ENCODE results near the gene BCAP31.
"Not testable (repeated sequence)": the region's sequence is repeated elsewhere in the genome, so short reads cannot be mapped to it uniquely, and the experiment has no call there.

BCAP31 gene

DNA sequence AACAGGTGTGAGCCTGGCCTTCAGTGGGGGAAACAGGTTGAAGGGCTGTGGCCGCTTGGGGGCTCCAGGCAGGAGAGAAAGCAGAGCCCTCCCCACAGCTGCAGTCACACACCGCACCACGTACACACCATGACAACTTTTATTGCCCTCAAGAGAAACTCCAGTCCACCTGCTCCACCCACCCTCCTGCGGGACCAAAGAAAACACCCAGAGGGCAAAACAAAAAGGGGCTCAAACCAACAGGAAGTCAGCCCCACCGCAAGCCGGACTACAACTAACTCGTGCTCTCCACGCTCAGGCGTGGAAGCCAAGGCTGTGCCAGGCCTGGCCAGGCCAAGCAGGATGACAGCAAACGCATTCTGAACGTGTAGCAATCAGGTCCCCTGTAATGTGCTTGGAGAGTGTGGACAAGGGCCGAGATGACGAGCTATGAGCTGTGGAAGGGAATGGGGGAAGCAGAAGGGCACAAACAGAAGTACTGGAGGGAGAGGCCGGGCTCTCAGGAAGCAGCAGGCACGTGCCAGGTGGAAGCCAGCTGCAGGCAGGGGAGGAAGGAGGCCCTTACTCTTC is 23.7 kb downstream of the BCAP31 start:
- in situ Hi-C loops (cut with MboI; ENCODE audit: low pct_unique_long_range_greater_than_20kb, low sequenced_read_pairs), result no loop called here
- no peak for DNase-seq

DNA sequence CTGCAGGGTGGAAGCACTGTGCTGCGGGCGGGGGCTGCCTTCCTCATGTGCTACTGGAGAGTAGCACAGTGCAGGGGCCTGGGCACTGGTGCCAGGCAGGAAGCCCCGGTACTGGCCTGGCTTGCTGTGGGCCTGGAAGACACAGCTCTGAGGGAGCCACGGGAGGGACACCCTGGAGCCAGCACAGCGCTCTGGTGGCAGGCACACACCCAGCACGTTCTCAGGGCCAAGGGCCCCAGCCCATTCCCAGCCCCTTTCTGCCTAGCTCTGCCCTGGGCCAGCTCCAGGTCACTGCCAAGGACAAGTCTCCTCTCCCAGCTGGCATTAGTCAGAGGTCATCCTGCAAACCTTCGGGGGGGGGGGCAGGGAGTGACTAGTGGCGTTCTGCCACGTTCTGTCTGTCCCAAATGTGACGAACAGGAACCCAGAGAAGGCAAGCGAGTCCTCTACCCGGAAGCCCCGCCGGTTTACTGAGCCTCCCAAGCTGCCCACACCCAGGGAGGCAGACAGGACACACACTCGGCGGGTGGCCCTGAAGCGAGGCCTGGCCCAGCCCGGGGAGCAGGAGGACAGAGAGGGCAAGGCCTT is 24.3 kb downstream of the BCAP31 start:
- DNase-seq; in situ Hi-C loops (cut with MboI; ENCODE audit: low pct_unique_long_range_greater_than_20kb, low sequenced_read_pairs): not testable (repeated sequence)

DNA sequence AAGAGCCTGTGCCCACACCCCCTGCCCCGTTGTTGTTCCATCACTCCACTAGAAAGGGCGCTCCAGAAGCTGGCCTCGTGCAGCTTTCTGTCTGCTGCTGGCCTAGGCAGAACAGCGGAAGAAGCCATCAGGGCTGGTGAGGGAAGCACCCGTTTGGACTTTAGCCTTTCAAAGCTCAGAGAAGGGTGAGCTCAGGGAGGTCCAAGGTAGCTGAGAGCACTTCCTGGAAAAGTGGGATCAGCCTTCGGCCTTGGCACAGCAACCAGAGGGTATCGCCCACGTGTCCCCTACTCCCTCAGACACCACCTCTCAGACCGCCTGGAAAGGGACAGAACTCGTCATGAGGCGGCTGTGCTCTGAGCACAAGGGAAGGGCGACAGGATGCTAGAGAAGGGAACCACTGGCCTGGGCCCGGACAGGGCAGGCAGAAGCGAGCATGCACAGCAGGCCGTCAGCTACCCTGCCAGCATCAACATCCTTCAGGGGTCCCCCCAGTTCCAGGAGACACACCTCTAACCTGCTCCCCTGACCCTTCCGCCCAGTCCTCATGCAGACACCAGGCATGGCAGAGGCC is 24.9 kb downstream of the BCAP31 start:
- DNase-seq; in situ Hi-C loops (cut with MboI; ENCODE audit: low pct_unique_long_range_greater_than_20kb, low sequenced_read_pairs): not testable (repeated sequence)

DNA sequence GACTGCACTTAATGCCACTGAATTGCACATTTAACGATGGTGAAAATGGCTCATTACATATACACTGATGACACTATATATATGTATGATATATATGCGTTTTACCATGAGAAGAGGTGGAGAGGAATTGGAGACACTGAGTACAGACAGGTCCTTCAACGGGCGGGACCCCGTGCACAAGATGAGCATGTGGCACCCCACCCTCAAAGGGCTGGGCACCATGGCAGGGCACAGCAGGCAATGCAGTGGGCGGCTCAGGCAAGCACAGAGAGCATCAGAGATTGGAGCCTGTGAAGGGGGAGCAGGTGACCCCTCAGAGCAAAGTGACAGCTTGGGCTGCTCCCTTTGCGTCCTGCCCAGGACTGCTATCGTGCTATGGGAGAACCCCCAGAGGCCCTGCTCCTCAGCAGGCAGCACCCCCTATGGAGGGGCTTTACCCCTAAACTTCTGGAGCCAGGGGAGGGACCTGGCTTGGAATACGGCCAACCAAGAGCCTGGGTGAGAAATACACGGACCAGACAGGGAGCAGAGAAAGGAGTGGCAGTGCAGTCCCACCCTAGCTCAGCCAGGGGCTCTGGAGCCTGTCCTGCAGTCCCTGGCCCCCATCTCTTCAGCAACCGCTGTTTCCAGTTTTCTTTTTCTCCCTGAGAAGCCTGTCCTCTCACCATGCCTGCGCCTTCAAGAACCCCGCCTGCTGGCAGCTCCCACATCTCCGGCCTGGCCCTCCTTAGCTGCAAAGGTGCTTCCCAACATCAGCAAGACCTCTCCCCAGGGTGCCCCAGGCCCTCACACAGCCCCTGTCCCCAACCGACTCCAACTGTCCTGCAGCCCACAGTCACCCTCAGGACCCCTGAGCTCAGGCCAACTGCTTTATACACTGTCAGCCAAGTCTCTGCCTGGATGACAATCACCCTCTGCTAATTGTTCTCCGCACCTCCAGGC is 26.0 kb downstream of the BCAP31 start:
- no peak for DNase-seq
- in situ Hi-C loops (cut with MboI; ENCODE audit: low pct_unique_long_range_greater_than_20kb, low sequenced_read_pairs), result no loop called here

DNA sequence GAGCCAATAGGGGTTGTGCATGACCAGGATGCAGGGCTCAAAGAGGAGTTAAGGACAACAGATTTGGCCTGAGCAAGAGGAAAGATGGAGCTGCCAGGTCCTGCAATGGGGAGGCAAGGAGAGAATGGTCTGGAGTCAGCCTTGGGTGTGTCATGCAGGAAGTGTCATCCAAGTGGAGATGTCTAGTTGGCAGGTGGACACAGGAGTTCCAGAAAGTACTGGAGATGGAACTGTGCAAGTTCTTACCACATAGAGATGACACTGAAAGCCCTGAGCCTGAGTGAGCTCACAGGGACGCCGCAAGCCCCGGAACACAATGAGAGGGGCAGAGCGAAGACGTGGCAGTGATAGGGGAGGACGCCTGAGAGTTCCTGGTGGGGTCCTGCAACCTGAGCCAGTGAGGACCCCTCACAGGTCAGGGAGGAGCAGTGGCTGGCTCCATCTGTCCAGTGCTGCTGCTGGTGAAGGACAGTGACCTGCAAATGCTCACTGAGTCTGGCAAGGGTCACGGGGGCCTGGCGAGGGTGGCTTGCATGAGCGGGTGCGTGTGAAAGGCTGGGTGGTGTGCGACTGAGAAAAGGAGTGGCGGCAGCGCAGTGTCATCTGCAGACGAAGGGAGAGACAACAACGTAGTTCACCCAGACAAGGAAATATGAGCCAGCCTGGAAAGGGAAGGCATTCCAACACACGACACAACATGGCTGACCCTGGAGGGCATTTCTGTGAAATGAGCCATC is 27.0 kb downstream of the BCAP31 start:
- DNase-seq; in situ Hi-C loops (cut with MboI; ENCODE audit: low pct_unique_long_range_greater_than_20kb, low sequenced_read_pairs): not testable (repeated sequence)

DNA sequence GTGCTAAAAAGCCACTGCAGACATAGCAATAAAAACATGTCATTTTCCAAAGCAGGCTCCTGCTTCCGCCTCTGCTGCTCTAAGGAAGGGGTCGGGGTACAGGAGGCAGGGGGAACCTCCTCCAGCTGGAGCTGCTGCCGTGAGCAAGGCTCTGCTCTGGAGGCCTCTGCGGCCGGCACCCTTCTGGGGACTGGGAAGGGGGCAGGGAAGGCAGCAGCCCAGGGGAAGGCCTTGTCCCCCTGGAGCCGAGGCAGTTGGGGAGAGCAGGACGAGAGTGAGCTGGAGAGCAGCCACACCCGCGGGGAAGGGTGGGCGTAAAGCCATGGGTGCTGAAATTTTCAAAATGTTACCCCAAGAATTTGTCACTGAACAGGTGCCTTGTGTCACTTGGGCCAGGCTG is 27.6 kb downstream of the BCAP31 start:
- DNase-seq; in situ Hi-C loops (cut with MboI; ENCODE audit: low pct_unique_long_range_greater_than_20kb, low sequenced_read_pairs): not testable (repeated sequence)

DNA sequence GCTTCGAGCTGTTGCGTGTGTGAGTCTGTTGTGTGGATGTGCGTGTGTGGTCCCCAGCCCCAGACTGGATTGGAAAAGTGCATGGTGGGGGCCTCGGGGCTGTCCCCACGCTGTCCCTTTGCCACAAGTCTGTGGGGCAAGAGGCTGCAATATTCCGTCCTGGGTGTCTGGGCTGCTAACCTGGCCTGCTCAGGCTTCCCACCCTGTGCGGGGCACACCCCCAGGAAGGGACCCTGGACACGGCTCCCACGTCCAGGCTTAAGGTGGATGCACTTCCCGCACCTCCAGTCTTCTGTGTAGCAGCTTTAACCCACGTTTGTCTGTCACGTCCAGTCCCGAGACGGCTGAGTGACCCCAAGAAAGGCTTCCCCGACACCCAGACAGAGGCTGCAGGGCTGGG is 28.1 kb downstream of the BCAP31 start:
- in situ Hi-C loops (cut with MboI; ENCODE audit: low pct_unique_long_range_greater_than_20kb, low sequenced_read_pairs), result no loop called here

DNA sequence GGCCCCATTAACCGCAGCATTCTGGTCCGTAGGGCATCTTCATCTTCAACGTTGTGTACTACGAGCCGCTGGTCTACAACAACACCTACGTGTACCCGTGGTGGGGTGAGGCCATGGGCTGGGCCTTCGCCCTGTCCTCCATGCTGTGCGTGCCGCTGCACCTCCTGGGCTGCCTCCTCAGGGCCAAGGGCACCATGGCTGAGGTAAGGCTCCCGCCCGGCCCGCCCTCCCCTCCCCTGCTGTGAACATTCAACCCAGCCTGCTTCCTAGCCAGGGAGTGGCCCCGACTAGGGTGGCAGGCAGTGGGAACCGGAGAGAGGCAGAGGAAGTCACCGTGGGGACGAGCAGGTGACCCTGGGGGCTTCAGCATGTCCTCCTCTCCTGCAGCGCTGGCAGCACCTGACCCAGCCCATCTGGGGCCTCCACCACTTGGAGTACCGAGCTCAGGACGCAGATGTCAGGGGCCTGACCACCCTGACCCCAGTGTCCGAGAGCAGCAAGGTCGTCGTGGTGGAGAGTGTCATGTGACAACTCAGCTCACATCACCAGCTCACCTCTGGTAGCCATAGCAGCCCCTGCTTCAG is 29.4 kb downstream of the BCAP31 start:
- in situ Hi-C loops (cut with MboI; ENCODE audit: low pct_unique_long_range_greater_than_20kb, low sequenced_read_pairs), result no loop called here
- DNase-seq, result no peak

More for the DNA sequence above, 28.1 kb downstream of the BCAP31 start:
- no peak for DNase-seq

DNA sequence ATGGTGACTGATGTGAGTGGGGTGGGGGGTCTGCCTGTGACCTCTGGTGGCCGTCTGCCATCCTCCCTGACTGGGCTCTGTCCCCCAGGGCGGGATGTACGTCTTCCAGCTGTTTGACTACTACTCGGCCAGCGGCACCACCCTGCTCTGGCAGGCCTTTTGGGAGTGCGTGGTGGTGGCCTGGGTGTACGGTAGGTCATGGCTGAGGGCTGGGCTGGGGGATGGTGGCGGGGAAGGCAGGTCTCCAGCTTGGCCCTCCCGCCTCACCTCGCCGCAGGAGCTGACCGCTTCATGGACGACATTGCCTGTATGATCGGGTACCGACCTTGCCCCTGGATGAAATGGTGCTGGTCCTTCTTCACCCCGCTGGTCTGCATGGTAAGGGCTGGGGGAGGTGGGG is 29.9 kb downstream of the BCAP31 start:
- DNase-seq; in situ Hi-C loops (cut with MboI; ENCODE audit: low pct_unique_long_range_greater_than_20kb, low sequenced_read_pairs): not testable (repeated sequence)

DNA sequence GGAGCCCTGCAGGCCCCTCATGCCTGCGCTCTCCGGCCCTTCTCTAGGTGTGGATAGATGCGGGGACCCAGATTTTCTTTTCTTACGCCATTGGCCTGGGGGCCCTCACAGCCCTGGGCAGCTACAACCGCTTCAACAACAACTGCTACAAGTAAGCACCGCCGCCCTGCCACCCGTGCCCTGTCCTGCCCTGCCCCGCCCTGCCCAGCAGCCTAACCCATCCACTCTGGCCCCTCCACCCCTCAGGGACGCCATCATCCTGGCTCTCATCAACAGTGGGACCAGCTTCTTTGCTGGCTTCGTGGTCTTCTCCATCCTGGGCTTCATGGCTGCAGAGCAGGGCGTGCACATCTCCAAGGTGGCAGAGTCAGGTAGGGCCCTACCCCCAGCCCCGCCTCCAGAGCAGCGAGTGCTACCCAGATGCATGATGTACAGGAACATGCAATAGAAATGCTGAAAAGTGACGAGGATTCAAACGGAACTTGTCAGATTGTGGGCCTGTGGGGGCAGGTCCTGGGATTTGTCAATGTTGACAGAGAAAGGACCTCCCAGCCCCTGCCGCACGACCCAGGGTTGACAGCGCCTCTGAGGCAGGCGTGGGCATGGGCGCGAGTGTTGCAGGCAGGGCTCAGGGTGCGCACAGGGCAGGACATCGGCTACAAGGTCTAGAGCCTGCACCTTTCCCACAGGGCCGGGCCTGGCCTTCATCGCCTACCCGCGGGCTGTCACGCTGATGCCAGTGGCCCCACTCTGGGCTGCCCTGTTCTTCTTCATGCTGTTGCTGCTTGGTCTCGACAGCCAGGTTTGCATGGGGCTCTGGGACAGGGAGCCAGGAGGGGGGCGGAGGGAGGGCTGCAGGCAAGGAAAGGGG is 30.7 kb downstream of the BCAP31 start:
- in situ Hi-C loops (cut with MboI; ENCODE audit: low pct_unique_long_range_greater_than_20kb, low sequenced_read_pairs), result no loop called here
- DNase-seq, result no peak

DNA sequence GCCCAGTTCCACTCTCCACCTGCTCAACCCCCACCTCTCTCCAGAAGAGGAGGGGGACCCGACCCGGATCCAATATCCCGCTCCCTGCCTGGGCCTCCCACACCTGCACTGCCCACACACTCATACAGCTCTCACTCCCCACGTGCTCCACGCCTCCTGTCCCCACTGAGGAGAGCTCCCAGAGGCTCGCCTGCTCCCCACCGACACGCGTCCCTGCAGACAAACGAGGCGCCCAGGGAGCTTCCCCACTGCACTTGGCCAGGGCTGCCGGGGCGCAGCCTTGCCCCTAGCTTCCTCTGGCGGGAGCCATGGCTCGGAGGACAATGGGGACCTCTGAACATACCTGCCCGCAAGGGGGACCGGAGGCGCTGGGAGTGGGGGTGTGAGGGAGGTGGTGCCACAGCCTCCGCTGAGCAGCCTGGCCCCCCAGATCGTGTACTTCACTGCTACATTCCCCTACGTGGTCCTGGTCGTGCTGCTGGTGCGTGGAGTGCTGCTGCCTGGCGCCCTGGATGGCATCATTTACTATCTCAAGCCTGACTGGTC is 31.5 kb downstream of the BCAP31 start:
- no peak for DNase-seq
- in situ Hi-C loops (cut with MboI; ENCODE audit: low pct_unique_long_range_greater_than_20kb, low sequenced_read_pairs), result no loop called here

DNA sequence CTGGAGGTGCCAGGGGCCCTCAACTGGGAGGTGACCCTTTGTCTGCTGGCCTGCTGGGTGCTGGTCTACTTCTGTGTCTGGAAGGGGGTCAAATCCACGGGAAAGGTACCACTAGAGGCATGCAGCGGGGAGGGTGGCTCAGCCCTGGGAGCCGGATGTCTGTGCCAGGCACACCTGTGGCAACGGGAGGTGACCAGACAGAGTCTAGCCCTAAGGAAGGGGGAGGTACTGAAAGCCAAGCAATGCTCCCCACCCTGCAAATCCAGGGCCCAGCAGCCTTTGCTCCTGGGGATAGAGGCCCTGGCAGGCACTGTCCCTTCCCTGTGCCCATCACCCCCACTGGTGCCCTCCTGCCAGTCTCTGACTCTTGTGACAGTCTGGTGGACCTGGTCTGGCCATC is 32.2 kb downstream of the BCAP31 start:
- in situ Hi-C loops (cut with MboI; ENCODE audit: low pct_unique_long_range_greater_than_20kb, low sequenced_read_pairs), result no loop called here
- DNase-seq, result no peak

DNA sequence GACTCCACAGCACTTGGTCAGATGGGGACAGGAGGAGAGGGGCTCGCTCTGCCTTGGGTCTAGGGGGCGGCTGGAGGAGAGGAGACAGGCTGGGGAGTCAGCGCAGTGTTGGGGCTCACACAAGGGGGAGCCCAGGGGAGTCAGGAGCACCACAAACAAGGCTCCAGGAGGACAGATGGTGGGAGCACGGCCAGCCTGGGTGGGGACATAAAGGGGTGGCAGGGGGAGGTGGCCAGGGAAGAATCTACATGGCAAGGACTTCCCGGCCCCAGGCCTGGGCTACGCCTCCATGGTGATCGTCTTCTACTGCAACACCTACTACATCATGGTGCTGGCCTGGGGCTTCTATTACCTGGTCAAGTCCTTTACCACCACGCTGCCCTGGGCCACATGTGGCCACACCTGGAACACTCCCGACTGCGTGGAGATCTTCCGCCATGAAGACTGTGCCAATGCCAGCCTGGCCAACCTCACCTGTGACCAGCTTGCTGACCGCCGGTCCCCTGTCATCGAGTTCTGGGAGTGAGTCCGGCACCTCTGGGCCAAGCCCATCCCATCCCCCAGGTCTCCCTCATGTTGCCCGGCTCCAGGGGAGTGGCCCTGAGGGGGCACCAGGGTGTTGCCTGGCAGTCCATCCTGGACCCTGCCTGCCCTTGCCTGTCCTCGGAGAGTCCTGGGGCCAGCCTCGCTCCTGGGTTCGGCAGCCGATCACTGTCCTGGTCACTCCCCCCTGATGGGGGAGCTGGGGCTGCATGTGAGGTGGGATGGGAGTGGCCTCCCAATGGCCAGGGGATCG is 33.0 kb downstream of the BCAP31 start:
- in situ Hi-C loops (cut with MboI; ENCODE audit: low pct_unique_long_range_greater_than_20kb, low sequenced_read_pairs); DNase-seq: not testable (repeated sequence)

DNA sequence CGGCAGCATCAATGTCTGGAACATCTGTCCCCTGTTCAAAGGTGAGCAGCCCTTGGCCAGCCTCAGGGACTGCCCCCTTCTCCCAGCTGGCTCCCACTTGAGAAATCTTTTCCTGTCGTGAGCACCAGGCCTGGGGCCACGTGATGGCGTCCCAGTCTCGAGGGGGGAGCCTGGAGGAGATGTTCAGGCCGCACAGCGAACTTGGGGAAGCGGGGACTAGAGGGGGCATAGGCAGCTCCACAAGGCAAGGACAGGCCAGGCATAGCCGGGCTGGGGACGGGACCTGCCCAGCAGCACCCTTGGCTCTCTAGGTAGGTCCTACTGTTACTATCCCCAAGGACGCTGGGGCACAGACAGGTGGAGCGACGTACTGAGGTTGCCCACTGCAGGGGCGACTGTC is 33.7 kb downstream of the BCAP31 start:
- in situ Hi-C loops (cut with MboI; ENCODE audit: low pct_unique_long_range_greater_than_20kb, low sequenced_read_pairs), result no loop called here
- DNase-seq, result no peak

DNA sequence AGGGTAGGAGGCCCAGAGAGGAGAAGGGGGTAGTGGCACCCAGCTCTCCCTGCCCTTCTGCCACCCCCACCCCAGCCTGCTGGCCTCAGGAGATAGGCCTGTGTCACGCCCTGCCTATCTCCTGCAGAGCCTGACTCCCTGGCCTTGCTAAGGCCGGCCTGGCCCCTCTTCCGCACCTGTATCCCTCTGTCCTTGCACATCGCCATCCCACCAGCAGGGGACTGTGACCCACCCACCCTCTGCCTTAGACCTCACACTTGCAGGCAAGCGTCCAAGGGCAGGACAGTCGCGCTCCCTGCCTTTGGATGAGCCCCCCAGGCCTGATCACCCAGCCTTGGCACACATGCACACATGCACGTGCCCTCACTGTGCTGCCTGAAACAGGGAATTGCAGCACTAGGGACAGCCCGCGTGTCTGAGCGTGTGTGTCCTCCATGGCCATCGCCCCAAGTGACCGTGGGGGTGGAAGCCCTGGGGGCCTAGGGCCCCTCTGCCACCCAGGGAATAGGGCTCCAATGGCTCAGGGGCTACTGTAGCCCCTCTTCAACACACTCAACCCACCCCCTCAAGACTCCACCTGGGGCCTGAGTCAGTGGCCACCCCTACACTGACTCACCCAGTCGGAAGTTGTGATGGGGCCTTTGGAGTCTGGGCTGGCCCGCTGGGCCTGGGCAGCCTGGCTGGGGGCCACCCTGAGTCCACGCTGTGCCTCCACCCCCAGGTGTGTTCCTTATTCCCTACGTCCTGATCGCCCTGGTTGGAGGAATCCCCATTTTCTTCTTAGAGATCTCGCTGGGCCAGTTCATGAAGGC is 34.3 kb downstream of the BCAP31 start:
- DNase-seq, result no peak
- in situ Hi-C loops (cut with MboI; ENCODE audit: low pct_unique_long_range_greater_than_20kb, low sequenced_read_pairs), result no loop called here

DNA sequence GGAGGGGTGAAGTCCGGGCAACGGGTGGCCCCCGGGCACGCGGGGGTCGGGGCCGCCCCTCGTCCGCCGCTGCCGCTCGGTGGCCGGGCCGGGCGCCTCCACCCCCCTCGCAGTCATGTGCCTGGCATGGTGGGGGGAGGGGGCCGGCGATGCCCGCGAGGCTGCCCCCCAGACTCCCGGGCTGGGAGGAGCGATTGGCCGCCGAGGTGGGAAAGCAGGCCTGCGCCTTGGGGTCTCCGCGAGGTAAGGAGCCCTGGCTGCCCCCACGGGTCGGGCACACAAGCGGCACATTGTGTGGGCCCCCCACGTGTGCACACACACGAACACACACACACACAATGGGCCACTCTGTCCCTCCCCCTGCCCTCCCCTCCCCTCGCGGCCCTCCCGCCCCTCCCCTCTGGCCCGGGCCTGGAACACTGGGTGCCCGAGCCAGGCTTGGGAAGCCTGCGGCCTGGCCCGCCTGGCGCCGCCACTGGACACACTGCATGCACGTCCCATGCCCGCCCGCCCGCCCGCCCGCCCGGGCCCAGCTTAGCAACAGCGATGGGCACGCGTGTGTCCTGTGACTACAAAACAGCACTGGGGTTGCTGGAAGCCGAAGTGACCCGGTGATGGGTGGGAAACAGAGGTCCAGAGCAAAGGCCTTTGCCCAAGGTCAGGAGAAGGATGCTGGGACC is 35.1 kb downstream of the BCAP31 start:
- no peak for DNase-seq
- in situ Hi-C loops (cut with MboI; ENCODE audit: low pct_unique_long_range_greater_than_20kb, low sequenced_read_pairs), result no loop called here

Measured in KBM-7 (cell line).